Panc1 (cell line): ENCODE data around the gene PCSK2. TPM values are rescaled to one million over a fixed set of nuclear protein-coding genes. Genes with fewer than 3 reads are reported as not detected.

Experiments
- ATAC-seq: fragments of 200-7000 bp; cut with Tn5 transposase; 2 replicates; pipeline ENCODE4 v1.9.1; 2020; ENCODE audit warnings: mild to moderate bottlenecking, moderate library complexity
- BruUV-seq: library from RNA; stranded (reverse); fragments of 400-500 nt; replicated peaks from 2 replicates; lab custom pipeline; 2021; lab: Mats Ljungman, UMichigan
- CTCF ChIA-PET: fragments of 300-600 bp; sonication (Branson Sonifier 250); formaldehyde crosslinking; loops from one replicate; lab custom pipeline; 2022; ENCODE audit warnings: antibody characterized with exemption; lab: Charles Lee
- POLR2A ChIA-PET: fragments of 300-600 bp; sonication (Branson Sonifier 250); formaldehyde crosslinking; loops from one replicate; lab custom pipeline; 2022; ENCODE audit warnings: antibody characterized with exemption; lab: Charles Lee
- DNase-seq: peaks from one replicate; pipeline ENCODE4 v3.0.0-alpha.2; 2010; ENCODE audit warnings: low read depth, low spot score
- H3K27ac ChIP-seq: 2 replicates; pipeline ENCODE4 v1.5.1; 2011; ENCODE audit warnings: mild to moderate bottlenecking, low read length, inconsistent platforms
- H3K27me3 ChIP-seq: fragments of 200-500 bp; sonication (Bioruptor generic); 2 replicates; pipeline ENCODE4 v1.6.0; 2014; ENCODE audit warnings: low read length, inconsistent platforms; ENCODE audit not compliant: control insufficient read depth, insufficient read depth
- H3K36me3 ChIP-seq: fragments of 200-500 bp; sonication (Bioruptor generic); 2 replicates; pipeline ENCODE4 v1.5.1; 2014; ENCODE audit warnings: inconsistent platforms, mild to moderate bottlenecking, low read length, moderate library complexity; ENCODE audit not compliant: control insufficient read depth, insufficient read depth
- H3K4me1 ChIP-seq: 2 replicates; pipeline ENCODE4 v1.5.1; 2011; ENCODE audit warnings: inconsistent platforms, mild to moderate bottlenecking, low read length, moderate library complexity; ENCODE audit not compliant: control insufficient read depth, insufficient read depth
- H3K4me3 ChIP-seq, 2 experiments: 2 replicates each; pipeline ENCODE4 v1.5.1; 2011 to 2012; ENCODE audit warnings: low read depth in 2 of 2, low read length in 2 of 2, mild to moderate bottlenecking in 2 of 2, inconsistent platforms in 1 of 2, moderate library complexity in 1 of 2
- H3K9me3 ChIP-seq: fragments of 200-500 bp; sonication (Bioruptor generic); 2 replicates; pipeline ENCODE4 v1.5.1; 2014; ENCODE audit warnings: low read depth, mild to moderate bottlenecking, inconsistent platforms, low read length, moderate library complexity; ENCODE audit not compliant: control insufficient read depth, insufficient read depth
- CTCF ChIP-seq: fragments of 450-650 bp; IDR thresholded peaks from 2 replicates; pipeline ENCODE4 v1.5.1; 2017; ENCODE audit warnings: mild to moderate bottlenecking
- POLR2AphosphoS5 ChIP-seq: IDR thresholded peaks from 2 replicates; pipeline ENCODE4 v1.6.1; 2012; ENCODE audit warnings: mild to moderate bottlenecking, low read depth, low read length, moderate library complexity
- REST ChIP-seq, 2 experiments: IDR thresholded peaks; 2 replicates each; pipeline ENCODE4 v1.6.1; 2011 to 2012; ENCODE audit warnings: low read depth in 2 of 2, control low read depth in 1 of 2, low read length in 1 of 2, mild to moderate bottlenecking in 1 of 2, moderate library complexity in 1 of 2; ENCODE audit not compliant: insufficient read depth in 1 of 2
- SIN3A ChIP-seq: IDR thresholded peaks from 2 replicates; pipeline ENCODE4 v1.6.1; 2012; ENCODE audit warnings: low read depth, mild to moderate bottlenecking, low read length, moderate library complexity, borderline replicate concordance; ENCODE audit not compliant: insufficient read depth
- TCF7L2 ChIP-seq: IDR thresholded peaks from 2 replicates; pipeline ENCODE4 v1.6.1; 2011; ENCODE audit warnings: mild to moderate bottlenecking, low read depth, low read length, inconsistent platforms
- in situ Hi-C: cut with HindIII; loops from 2 replicates; pipeline ENCODE4 v1.10.0; 2016; ENCODE audit warnings: low sequenced_read_pairs, low pct_unique_long_range_greater_than_20kb
- intact Hi-C: fragments of 100-400 bp; cut with micrococcal nuclease; formaldehyde crosslinking; loops from one replicate; pipeline ENCODE4 v1.10.0; 2022; ENCODE audit not compliant: unreplicated experiment
- total RNA-seq: library from RNA; stranded (reverse); gene quantifications from one replicate; pipeline ENCODE4 v1.2.1, GENCODE V29; 2021; ENCODE audit not compliant: unreplicated experiment

The PCSK2 gene
- total RNA-seq, 1 experiment from 2014 or later = not detected

- Histone ChIP-seq H3K4me1 (no peaks in the 10 kb centered on the region), H3K27ac (no peak overlapping the region), H3K4me3 (no peak overlapping the region), H3K27me3 (0 out of 2 replicates have a peak, but pooled peaks cover 2% of the 10 kb centered on the region), H3K9me3 (no peaks in the 10 kb centered on the region), H3K36me3 (no peaks in the 10 kb centered on the region)
- CTCF ChIA-PET = no interaction called here
- no TSS peak for BruUV-seq
- intact Hi-C loops (no loop called here), in situ Hi-C loops (no loop called here)
- TF ChIP-seq REST (IDR thresholded peaks at IDR 0.05; ENCODE audit: insufficient read depth in 1 of 2, low read depth in 2 of 2, low read length in 1 of 2) (no peak), CTCF (no peak), POLR2AphosphoS5 (no peak), TCF7L2 (no peak), SIN3A (no peak)
- POLR2A ChIA-PET = no interaction called here
- ATAC-seq = no peak
- no peak for DNase-seq
Measured at GRCh38 chr20:17385798-17386197, 159.0 kb downstream of the PCSK2 start.

DNA sequence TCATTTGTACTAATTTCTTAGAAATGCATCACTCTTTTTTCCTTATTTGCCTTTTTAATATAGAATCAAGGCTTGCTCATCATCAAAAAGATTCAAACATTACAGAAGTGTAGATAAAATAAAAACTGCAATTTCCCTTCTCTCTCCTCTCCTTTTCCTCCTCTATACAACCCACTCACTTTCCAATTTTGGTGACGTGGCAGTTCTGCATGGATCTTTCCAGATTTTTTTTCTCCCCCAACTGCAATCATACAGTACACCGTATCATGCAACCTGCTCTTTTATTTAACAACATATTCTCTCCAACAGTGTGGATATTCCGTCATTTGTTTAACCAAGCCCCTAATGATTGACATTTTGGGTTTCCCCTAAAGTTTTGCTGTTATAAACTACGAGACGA is 163.8 kb downstream of the PCSK2 start:
- Histone ChIP-seq H3K9me3 (no peaks in the 10 kb centered on the region), H3K27ac (no peak overlapping the region), H3K36me3 (no peaks in the 10 kb centered on the region), H3K4me1 (no peaks in the 10 kb centered on the region), H3K27me3 (peaks cover 4% of the 10 kb centered on the region; the same call in 1 of the 2 replicates), H3K4me3 (no peak overlapping the region)
- TF ChIP-seq CTCF (no peak), SIN3A (no peak), POLR2AphosphoS5 (no peak), REST (IDR thresholded peaks at IDR 0.05; ENCODE audit: insufficient read depth in 1 of 2, low read depth in 2 of 2, low read length in 1 of 2) (no peak), TCF7L2 (no peak)
- DNase-seq (no peak), ATAC-seq (no peak)
- POLR2A ChIA-PET = no interaction called here
- intact Hi-C loops (no loop called here), in situ Hi-C loops (no loop called here)
- BruUV-seq = no TSS peak
- CTCF ChIA-PET = no interaction called here
